Measurements from ENCODE around the gene RGPD4.
"Not testable (repeated sequence)": the region's sequence is repeated elsewhere in the genome, so short reads cannot be mapped to it uniquely, and the experiment has no call there.

Gene RGPD4

DNA sequence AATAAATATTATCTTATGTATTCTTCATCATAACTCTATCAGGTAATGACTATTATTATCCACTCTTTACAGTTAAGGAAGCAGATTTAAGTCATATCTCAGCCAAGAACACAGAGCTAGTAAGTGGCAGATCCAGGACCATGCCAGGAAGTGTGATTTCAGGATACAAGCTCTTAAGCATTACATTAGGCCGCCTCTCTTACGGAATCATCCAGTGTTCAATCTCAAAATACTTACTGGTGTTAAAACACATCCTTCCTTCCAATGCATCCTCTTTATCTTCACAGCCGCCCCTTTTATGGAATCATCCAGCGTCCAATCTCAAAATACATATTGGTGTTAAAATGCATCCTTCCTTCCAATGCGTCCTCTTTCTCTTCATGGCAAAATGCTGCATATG is 14.7 kb upstream of the RGPD4 start:
- no peaks in the 10 kb centered on the region for H3K36me3 Mint-ChIP-seq (ENCODE audit: low read depth)
- no peak for DNase-seq
- no peaks in the 10 kb centered on the region for H3K27me3 Mint-ChIP-seq (ENCODE audit: low read depth, poor library complexity)
- H3K9me3 Mint-ChIP-seq, result peaks cover 5% of the 10 kb centered on the region
- no peak overlapping the region for H3K4me3 Mint-ChIP-seq
- TF ChIP-seq, protein P1, sequence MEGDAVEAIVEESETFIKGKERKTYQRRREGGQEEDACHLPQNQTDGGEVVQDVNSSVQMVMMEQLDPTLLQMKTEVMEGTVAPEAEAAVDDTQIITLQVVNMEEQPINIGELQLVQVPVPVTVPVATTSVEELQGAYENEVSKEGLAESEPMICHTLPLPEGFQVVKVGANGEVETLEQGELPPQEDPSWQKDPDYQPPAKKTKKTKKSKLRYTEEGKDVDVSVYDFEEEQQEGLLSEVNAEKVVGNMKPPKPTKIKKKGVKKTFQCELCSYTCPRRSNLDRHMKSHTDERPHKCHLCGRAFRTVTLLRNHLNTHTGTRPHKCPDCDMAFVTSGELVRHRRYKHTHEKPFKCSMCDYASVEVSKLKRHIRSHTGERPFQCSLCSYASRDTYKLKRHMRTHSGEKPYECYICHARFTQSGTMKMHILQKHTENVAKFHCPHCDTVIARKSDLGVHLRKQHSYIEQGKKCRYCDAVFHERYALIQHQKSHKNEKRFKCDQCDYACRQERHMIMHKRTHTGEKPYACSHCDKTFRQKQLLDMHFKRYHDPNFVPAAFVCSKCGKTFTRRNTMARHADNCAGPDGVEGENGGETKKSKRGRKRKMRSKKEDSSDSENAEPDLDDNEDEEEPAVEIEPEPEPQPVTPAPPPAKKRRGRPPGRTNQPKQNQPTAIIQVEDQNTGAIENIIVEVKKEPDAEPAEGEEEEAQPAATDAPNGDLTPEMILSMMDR (IDR thresholded peaks at IDR 0.05), result no peak
- H3K4me1 Mint-ChIP-seq, result peaks cover 49% of the 10 kb centered on the region
- H3K27ac Mint-ChIP-seq, result no peak overlapping the region

DNA sequence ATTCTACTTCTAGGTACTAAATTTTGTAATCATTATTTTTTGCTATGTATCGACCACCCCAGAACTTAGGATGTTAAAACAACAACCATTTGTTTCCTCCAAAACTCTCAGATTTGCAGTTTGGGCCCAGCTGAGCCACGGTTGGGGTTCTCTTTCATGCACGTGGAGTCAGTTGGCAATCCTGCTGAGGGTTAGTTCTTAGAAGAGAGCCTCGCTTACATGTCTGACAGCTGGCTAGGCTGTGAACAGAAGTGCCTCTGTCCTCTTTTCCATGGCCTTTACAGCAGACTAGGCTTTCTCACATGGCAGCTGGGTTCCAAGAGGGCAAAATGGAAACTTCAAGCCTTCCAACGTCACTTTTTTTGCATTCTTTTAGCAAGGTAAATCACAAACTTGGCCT is 9.3 kb upstream of the RGPD4 start:
- no peak for DNase-seq
- TF ChIP-seq, protein P1 (IDR thresholded peaks at IDR 0.05), result no peak
- Mint-ChIP-seq H3K27me3 (ENCODE audit: low read depth, poor library complexity) (peaks cover 5% of the 10 kb centered on the region), H3K4me1 (peaks cover under 1% of the 10 kb centered on the region), H3K4me3 (no peak overlapping the region), H3K9me3 (peaks cover 5% of the 10 kb centered on the region), H3K36me3 (ENCODE audit: low read depth) (no peaks in the 10 kb centered on the region), H3K27ac (no peak overlapping the region)

DNA sequence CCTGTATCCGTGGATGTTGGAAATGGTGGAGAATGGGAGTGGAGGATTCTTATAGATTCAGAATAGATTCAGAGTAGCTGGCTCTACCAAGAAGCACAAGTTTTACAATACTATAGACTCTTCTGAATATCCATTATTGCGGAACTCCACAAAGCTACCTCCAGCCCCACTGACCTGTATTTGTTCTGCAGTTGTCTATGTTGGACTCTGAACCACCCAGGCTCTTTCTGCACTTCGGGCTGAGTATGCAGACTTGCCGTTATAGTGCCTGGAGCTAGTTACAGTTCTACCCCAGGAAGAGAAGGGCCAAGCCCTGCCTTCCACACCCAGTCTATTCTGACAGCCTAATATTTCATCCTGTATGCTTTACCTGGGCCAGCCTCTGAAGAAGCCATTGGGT is 4.4 kb upstream of the RGPD4 start:
- no peak for DNase-seq
- Mint-ChIP-seq H3K27me3 (ENCODE audit: low read depth, poor library complexity) (peaks cover 9% of the 10 kb centered on the region), H3K27ac (no peak overlapping the region), H3K9me3 (no peaks in the 10 kb centered on the region), H3K36me3 (ENCODE audit: low read depth) (no peaks in the 10 kb centered on the region), H3K4me1 (no peaks in the 10 kb centered on the region), H3K4me3 (no peak overlapping the region)
- TF ChIP-seq, protein P1 (IDR thresholded peaks at IDR 0.05), result no peak

DNA sequence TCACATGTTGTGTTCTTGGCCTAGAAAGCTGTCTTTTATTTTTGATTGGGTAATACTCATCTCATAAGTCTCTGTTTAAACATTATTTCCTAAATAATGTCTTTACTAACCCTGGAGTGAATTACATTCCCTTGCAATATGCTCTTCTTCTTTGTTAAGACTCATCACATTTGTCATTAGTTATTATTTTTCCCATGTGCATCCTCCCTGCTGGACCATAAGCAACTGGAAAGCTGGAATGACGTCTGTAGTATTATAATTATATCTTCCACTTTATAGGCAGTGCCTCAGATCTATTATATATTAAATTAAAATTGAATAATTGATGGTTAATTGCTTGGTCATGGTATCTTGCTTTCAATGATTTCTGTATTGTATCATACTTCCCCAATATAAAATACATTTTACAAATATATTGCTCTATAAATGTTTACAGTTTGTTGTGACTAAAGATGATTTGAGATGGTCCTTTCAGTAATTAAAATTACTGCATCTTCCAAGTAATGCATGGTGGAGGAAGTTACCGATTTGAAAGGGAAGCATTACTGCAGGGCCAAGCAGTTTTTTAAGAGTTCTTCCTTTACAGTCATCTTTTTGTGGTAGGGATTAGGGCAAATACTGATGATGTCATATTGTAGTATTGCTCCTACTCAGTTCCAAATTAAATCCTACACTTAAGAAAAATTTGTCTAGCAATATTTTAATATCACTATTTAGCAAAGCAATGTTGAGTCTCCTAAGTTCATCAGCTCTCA is 2.1 kb upstream of the RGPD4 start:
- TF ChIP-seq, protein P1 (IDR thresholded peaks at IDR 0.05), result no peak
- H3K9me3 Mint-ChIP-seq, result no peaks in the 10 kb centered on the region
- no peaks in the 10 kb centered on the region for H3K36me3 Mint-ChIP-seq (ENCODE audit: low read depth)
- H3K27ac Mint-ChIP-seq, result no peak overlapping the region
- H3K4me3 Mint-ChIP-seq, result no peak overlapping the region
- no peak for DNase-seq
- H3K4me1 Mint-ChIP-seq, result no peaks in the 10 kb centered on the region
- peaks cover 4% of the 10 kb centered on the region for H3K27me3 Mint-ChIP-seq (ENCODE audit: low read depth, poor library complexity)

DNA sequence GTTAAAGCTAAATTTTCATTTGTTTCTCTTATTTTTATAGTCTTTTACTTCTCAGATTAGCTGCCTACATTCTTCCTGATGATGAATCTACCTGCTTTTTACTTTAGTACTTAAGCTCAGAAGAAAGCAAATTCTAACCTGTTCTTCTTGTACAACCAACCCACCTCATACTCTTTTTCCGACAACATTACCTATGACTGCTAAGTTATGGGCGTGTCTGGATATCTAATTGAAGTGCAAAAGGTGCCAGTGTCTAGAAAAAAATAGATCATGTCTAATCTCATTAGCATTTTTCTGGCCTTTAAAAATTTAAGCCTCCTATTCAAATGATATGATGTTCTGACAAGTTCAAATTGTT is 1.5 kb upstream of the RGPD4 start:
- TF ChIP-seq, protein P1 (IDR thresholded peaks at IDR 0.05), result no peak
- H3K4me3 Mint-ChIP-seq, result no peak overlapping the region
- no peaks in the 10 kb centered on the region for H3K4me1 Mint-ChIP-seq

DNA sequence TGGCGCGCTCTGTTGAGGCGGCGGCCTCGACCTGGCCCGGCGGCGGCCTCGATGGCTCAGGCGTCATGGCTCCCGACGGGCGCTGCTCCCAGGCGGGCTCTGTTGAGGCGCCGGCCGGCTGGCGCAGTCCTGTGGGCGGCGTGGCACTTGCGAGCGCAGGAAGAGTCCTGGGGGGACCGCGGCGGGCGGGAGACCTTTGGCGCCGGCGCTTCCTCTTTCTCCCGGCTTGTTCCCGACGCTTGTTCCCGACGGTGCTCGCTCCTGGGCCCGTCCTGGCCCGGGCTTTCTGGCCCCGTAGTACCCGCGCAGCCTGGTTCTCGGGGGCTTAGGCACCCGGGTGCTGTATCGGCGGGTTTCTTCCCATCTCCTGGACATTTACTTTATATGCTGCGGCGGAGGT is 2.8 kb downstream of the RGPD4 start:
- H3K27me3 Mint-ChIP-seq (ENCODE audit: low read depth, poor library complexity); H3K4me1 Mint-ChIP-seq; H3K9me3 Mint-ChIP-seq; DNase-seq; H3K4me3 Mint-ChIP-seq; H3K36me3 Mint-ChIP-seq (ENCODE audit: low read depth); H3K27ac Mint-ChIP-seq: not testable (repeated sequence)

More for the DNA sequence above, 1.5 kb upstream of the RGPD4 start:
- Mint-ChIP-seq H3K27me3 (ENCODE audit: low read depth, poor library complexity) (peaks cover 4% of the 10 kb centered on the region), H3K27ac (no peak overlapping the region), H3K9me3 (no peaks in the 10 kb centered on the region), H3K36me3 (ENCODE audit: low read depth) (no peaks in the 10 kb centered on the region)
- DNase-seq, result no peak

DNA sequence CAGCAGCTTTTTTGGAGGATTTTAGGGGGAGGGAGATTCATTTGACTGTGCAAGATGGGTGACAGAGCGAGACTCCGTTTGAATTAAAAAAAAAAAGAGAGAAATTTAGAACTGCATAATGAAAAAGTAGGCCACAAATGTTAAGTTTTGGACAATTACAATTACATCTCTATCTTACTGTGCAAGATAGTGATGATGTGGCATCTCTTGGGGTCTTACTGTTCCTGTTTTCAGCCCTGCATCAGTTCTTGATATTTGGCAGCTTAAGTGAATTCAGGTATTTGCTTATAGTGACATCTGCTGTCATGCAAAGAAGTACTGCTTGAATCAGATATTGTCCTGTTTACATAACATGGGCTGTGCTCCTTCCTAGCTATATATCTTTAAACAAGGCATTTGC is 6.5 kb downstream of the RGPD4 start:
- not testable (repeated sequence) for H3K4me3 Mint-ChIP-seq; H3K27ac Mint-ChIP-seq; H3K4me1 Mint-ChIP-seq; H3K36me3 Mint-ChIP-seq (ENCODE audit: low read depth); H3K27me3 Mint-ChIP-seq (ENCODE audit: low read depth, poor library complexity); DNase-seq; H3K9me3 Mint-ChIP-seq

DNA sequence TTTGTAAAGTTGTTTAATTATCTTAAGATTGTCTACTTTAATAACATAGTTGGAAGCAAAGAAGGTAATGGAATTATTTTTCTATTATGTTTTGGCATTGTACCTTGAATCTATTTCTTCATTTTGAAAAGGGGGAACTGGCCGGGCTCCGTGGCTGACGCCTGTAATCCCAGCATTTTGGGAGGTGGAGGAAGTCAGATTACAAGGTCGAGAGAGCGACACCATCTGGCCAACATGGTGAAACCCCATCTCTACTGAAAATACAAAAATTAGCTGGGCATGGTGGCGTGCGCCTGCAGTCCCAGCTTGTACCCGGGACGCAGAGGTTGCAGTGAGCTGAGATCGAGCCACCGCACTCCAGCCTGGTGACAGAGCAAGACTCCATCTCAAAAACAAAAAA is 6.9 kb downstream of the RGPD4 start:
- DNase-seq, result peak; percentile 15
- not testable (repeated sequence) for H3K36me3 Mint-ChIP-seq (ENCODE audit: low read depth); H3K9me3 Mint-ChIP-seq; H3K27ac Mint-ChIP-seq; H3K4me3 Mint-ChIP-seq; H3K27me3 Mint-ChIP-seq (ENCODE audit: low read depth, poor library complexity); H3K4me1 Mint-ChIP-seq
